Activated T-helper 1 cell treated with anti-CD3 and anti-CD28 coated beads, Interleukin-12 subunit alpha, Interleukin-12 subunit beta, Interleukin-2, Interleukin-4 antibody, amounts not matched to agents 30 ng/mL and 10 ng/mL and 1 ng/mL, durations not matched to agents 14 hours and 24 hours and 36 hours (primary cell): ENCODE data around the gene MAPK11. TPM values are rescaled to one million over a fixed set of nuclear protein-coding genes. Genes with fewer than 3 reads are reported as not detected.

Experiments used
- DNase-seq: peaks from one replicate; pipeline ENCODE4 v3.0.0; 2021; ENCODE audit warnings: low spot score
- H3K27ac Mint-ChIP-seq: one replicate; pipeline ENCODE4 v1.8.0; 2021; ENCODE audit warnings: mild to moderate bottlenecking, mixed read lengths
- H3K27me3 Mint-ChIP-seq: one replicate; pipeline ENCODE4 v1.8.0; 2022; ENCODE audit warnings: mild to moderate bottlenecking, moderate library complexity, mixed read lengths; ENCODE audit not compliant: insufficient read depth
- H3K36me3 Mint-ChIP-seq: one replicate; pipeline ENCODE4 v1.8.0; 2021; ENCODE audit warnings: low read depth, mixed read lengths
- H3K4me1 Mint-ChIP-seq: one replicate; pipeline ENCODE4 v1.8.0; 2021; ENCODE audit warnings: low read depth, mixed read lengths
- H3K4me3 Mint-ChIP-seq: one replicate; pipeline ENCODE4 v1.8.0; 2021; ENCODE audit warnings: mild to moderate bottlenecking, moderate library complexity, mixed read lengths
- H3K9me3 Mint-ChIP-seq: one replicate; pipeline ENCODE4 v1.8.0; 2021; ENCODE audit warnings: mixed read lengths
- intact Hi-C: fragments of 100-400 bp; cut with micrococcal nuclease; formaldehyde crosslinking; loops from one replicate; pipeline ENCODE4 v1.15.1; 2024
- total RNA-seq: library from RNA; stranded (reverse); gene quantifications from 2 replicates; pipeline ENCODE4 v1.2.3, GENCODE V29; 2022

MAPK11 gene
- total RNA-seq, 1 donor from 2014 or later: 28.9 TPM

DNA sequence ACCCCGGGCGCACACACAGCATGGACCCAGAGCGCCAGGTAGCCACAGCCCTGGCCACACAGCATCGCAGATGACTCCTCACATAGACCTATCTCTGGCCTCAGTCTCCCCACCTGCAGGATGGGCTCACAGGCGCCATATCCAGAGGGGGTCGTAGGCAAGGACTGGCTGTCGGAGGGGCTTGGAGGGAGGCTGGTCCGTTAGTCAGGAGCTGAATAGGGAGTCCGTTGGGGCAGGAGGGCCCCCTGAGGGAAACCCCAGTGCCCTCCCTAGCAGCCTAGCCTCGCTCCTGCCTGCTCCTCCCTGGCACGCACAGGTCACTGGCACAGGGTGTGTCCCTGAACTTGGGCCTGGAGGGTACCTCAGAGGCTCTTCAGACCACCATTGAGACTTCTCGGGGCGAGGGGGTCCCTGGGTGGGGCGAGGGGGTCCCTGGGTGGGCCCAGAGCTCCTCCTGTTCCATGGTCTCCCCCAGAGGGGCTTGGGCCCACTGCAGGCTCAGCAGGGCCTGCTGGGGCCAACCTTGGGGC is 35.3 kb upstream of the MAPK11 start:
- no peak overlapping the region for H3K27ac Mint-ChIP-seq
- no peak overlapping the region for H3K4me3 Mint-ChIP-seq
- intact Hi-C loops: no loop called here
- no peaks in the 10 kb centered on the region for H3K9me3 Mint-ChIP-seq
- H3K27me3 Mint-ChIP-seq: peaks cover 10% of the 10 kb centered on the region
- H3K36me3 Mint-ChIP-seq: no peaks in the 10 kb centered on the region
- no peak for DNase-seq
- H3K4me1 Mint-ChIP-seq: peaks cover 6% of the 10 kb centered on the region

GRCh38 chr22:50304528-50305392 is 34.6 kb upstream of the MAPK11 start:
- peaks cover 8% of the 10 kb centered on the region for H3K27me3 Mint-ChIP-seq
- H3K9me3 Mint-ChIP-seq: no peaks in the 10 kb centered on the region
- DNase-seq: no peak
- peak overlapping the region; percentile 66 for H3K4me3 Mint-ChIP-seq
- no peaks in the 10 kb centered on the region for H3K36me3 Mint-ChIP-seq
- peak overlapping the region; percentile 40 for H3K27ac Mint-ChIP-seq
- intact Hi-C loops: no loop called here
- peaks cover 6% of the 10 kb centered on the region for H3K4me1 Mint-ChIP-seq

GRCh38 chr22:50303848-50304527 is 33.8 kb upstream of the MAPK11 start:
- peak overlapping the region; percentile 66 for H3K4me3 Mint-ChIP-seq
- H3K27ac Mint-ChIP-seq: peak overlapping the region; percentile 40
- H3K4me1 Mint-ChIP-seq: peaks cover 6% of the 10 kb centered on the region
- intact Hi-C loops: no loop called here
- peaks cover 5% of the 10 kb centered on the region for H3K27me3 Mint-ChIP-seq
- H3K9me3 Mint-ChIP-seq: no peaks in the 10 kb centered on the region
- no peaks in the 10 kb centered on the region for H3K36me3 Mint-ChIP-seq
- no peak for DNase-seq

DNA sequence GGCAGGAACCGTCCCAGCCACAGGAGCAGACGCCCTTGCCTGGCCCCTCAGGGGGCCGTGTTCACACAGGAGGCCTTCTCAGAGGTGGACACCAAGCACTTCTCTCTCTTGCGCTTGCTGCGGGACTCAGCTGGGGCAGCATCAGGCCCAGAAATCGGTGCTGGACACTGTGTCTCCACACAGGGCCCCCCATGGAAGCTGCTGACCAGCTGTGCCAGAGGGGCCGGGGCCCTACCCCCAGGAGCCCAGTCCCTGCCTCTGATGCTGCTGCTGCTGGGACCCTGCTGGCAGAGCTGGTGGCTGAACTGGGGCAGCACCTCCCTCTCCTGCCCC is 33.3 kb upstream of the MAPK11 start:
- no peak overlapping the region for H3K4me3 Mint-ChIP-seq
- H3K4me1 Mint-ChIP-seq: peaks cover 6% of the 10 kb centered on the region
- no peak for DNase-seq
- H3K27me3 Mint-ChIP-seq: peaks cover 5% of the 10 kb centered on the region
- H3K9me3 Mint-ChIP-seq: no peaks in the 10 kb centered on the region
- H3K36me3 Mint-ChIP-seq: no peaks in the 10 kb centered on the region
- intact Hi-C loops: no loop called here
- no peak overlapping the region for H3K27ac Mint-ChIP-seq

DNA sequence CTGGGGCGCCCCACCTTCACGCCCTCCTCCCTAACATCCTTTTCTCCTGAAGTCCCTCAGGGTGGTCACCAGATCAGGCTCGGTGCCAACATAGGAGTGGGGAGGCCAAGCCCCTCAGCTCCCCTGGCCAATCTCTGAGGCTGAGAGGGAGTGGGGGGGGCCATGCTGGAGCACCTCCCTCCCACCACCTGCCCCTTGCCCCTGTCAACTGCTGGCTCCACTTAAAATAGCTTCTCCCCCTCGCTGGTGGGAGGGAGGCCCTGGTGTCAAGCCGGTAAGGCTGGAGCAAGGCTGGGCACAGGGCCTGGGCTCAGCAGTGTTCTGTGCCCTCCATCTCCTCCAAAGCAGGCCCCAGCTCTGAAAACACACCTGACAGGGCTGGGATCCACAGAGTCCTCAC is 32.4 kb upstream of the MAPK11 start:
- peaks cover 9% of the 10 kb centered on the region for H3K27me3 Mint-ChIP-seq
- DNase-seq: no peak
- no peaks in the 10 kb centered on the region for H3K36me3 Mint-ChIP-seq
- no peak overlapping the region for H3K27ac Mint-ChIP-seq
- intact Hi-C loops: no loop called here
- no peak overlapping the region for H3K4me3 Mint-ChIP-seq
- H3K4me1 Mint-ChIP-seq: peaks cover 6% of the 10 kb centered on the region
- no peaks in the 10 kb centered on the region for H3K9me3 Mint-ChIP-seq

GRCh38 chr22:50302041-50302541 is 31.9 kb upstream of the MAPK11 start:
- H3K4me1 Mint-ChIP-seq: peaks cover 6% of the 10 kb centered on the region
- no peaks in the 10 kb centered on the region for H3K9me3 Mint-ChIP-seq
- no peaks in the 10 kb centered on the region for H3K36me3 Mint-ChIP-seq
- no peak overlapping the region for H3K4me3 Mint-ChIP-seq
- no peak overlapping the region for H3K27ac Mint-ChIP-seq
- peaks cover 9% of the 10 kb centered on the region for H3K27me3 Mint-ChIP-seq
- no peak for DNase-seq
- intact Hi-C loops: no loop called here

GRCh38 chr22:50301581-50301991 is 31.4 kb upstream of the MAPK11 start:
- Mint-ChIP-seq H3K4me1 (peaks cover 6% of the 10 kb centered on the region), H3K27ac (no peak overlapping the region), H3K36me3 (no peaks in the 10 kb centered on the region), H3K4me3 (no peak overlapping the region), H3K9me3 (no peaks in the 10 kb centered on the region), H3K27me3 (peaks cover 9% of the 10 kb centered on the region)
- no peak for DNase-seq
- intact Hi-C loops: no loop called here

DNA sequence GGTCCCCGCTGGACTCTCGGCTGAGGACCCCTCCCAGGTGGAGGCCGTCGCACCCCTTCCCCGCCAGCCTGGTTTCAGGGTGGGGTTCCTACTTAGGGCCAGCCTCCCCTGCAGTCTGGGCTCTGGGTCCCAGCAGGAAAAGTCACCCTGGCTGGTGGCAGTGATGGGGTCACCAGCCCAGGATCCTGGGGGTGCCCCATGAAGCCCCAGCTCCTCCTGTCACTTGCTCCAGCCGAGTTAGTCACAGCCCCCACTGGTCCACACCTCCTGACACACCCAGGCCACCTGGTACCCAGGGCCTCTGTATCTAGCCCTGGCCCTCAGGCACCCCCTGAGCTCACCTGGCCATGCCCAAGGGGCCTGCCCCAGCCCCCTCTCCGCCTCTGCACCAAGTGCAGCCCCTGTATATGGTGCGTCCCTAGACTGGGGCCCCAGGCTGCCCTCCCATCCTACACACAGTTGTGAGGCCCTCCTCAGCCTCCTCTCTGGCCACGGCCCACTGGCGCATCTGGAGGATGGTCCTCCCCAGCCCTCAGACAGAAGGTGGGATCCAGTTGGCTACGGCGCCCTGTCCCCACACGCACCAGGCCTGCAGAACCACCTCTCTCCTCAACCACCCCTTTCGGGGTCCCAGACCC is 30.6 kb upstream of the MAPK11 start:
- Mint-ChIP-seq H3K27ac (no peak overlapping the region), H3K9me3 (no peaks in the 10 kb centered on the region)
- no peak for DNase-seq

DNA sequence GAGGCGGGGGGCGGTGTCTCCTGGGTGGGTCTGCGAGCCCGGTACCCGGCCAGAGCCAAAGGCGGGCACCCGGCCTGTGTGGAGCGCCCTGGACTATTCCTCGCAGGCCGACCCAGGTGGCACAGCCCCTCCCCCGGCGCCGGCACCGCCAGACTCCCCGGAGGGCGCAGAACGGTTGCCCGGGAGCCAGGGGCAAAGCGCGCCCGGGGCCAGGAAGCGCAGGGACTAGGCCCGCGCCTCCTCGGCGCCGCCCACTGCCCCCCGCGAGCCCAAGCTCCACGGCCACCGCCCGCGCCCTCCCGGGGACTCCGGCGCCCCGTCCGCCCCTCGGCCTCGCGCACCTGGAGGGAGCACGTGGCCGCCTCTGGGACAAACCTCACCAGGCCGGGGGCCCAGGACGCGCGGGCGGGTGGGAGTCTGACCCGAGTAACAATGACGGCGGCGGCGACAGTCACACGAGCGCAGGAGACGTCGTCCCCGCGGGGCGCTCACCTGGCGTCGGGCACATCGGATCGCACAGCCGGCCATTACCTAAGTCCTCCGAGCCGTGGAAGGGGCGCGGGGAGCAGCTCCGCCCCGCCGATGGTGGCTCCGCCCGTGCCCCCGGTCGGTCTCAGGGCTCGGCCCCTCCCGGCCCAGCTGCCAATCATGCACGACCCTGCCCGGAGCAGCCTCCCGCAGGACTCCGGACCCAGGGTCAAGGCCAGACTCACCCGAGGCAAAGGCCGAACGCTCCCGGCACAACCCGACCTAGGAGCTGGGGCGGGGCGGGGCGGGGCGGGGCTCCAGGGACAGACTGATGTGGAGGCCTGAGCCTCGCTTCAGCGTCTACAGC is 29.8 kb upstream of the MAPK11 start:
- intact Hi-C loops: no loop called here
- no peaks in the 10 kb centered on the region for H3K4me1 Mint-ChIP-seq
- H3K4me3 Mint-ChIP-seq: no peak overlapping the region
- no peak overlapping the region for H3K27ac Mint-ChIP-seq
- DNase-seq: no peak
- no peaks in the 10 kb centered on the region for H3K9me3 Mint-ChIP-seq
- peaks cover 6% of the 10 kb centered on the region for H3K27me3 Mint-ChIP-seq
- no peaks in the 10 kb centered on the region for H3K36me3 Mint-ChIP-seq

More for the DNA sequence above, 30.6 kb upstream of the MAPK11 start:
- intact Hi-C loops: no loop called here
- Mint-ChIP-seq H3K27me3 (peaks cover 9% of the 10 kb centered on the region), H3K36me3 (no peaks in the 10 kb centered on the region), H3K4me3 (no peak overlapping the region), H3K4me1 (no peaks in the 10 kb centered on the region)

DNA sequence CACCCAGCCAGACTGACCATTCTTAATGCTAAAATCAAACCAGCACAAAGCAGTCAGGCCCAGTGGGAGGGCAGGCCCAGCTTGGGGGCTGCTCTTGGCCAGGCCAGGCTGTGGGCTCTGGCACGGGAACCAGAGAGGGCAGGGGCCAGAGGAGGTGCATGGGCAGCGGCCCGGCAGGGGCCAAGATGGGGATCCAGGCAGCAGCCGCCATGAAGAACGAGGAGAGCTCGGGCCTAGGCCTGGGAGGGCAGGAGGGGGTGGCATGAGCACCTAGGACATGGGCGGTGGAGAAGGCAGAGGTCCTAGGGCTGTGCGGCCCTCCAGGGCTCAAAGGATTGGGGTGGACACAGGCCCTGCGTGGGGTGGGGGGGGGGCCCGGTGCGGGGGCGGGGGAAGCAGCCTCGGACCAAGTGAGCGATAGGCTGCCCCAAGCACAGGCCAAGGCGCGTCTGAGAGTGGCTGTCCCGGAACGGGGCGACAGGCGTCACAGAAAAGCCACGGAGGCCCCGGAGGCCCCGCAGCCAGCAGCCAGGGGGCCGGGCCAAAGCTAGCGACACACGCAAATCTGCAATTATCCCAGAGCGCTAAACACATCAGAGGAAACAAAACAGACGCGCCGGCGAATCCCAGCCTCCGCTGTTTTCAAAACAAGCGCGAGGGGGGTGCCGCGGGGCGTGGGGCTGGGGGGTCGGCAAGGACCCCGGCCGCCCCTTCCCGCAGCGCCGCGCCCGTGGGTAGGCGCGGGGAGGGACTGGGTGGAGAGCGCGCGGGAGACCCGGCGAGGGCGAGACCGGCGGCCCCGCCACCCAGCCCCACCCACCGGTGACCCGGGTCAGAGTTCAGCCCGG is 29.0 kb upstream of the MAPK11 start:
- intact Hi-C loops: no loop called here
- Mint-ChIP-seq H3K9me3 (no peaks in the 10 kb centered on the region), H3K36me3 (no peaks in the 10 kb centered on the region), H3K4me3 (no peak overlapping the region), H3K27ac (no peak overlapping the region), H3K4me1 (no peaks in the 10 kb centered on the region), H3K27me3 (peaks cover 8% of the 10 kb centered on the region)
- DNase-seq: no peak

- no peaks in the 10 kb centered on the region for H3K4me1 Mint-ChIP-seq
- H3K36me3 Mint-ChIP-seq: no peaks in the 10 kb centered on the region
- peaks cover 8% of the 10 kb centered on the region for H3K27me3 Mint-ChIP-seq
- no peak for DNase-seq
- no peak overlapping the region for H3K4me3 Mint-ChIP-seq
- intact Hi-C loops: no loop called here
- no peak overlapping the region for H3K27ac Mint-ChIP-seq
- no peaks in the 10 kb centered on the region for H3K9me3 Mint-ChIP-seq
Observed at GRCh38 chr22:50298266-50298637, 28.1 kb upstream of the MAPK11 start.
